ENCODE data around the gene METTL21C.

DNA sequence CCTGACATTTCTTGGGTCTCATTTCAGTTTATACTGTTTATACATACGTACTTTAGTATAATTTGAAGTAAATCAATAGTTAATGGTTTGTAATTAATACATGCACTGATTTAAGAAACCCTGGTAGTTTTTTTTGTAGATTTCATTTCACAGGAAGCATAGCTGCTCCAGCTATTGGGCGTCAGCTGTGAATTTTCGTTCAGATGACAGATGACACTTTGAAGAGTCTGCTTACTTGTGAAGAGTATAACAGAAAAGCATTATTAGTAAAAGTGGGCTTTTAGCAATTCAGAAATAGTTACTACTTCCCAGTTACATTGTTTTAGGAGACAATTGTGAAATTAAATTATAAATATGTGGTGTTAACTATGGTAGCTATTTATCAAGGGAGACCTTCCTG lies 44.4 kb downstream of the METTL21C start:
- TF ChIP-seq POLR2AphosphoS5 (IDR thresholded peaks at IDR 0.05; ENCODE audit: borderline replicate concordance, low read depth, low read length) = no peak
- no peak for TF ChIP-seq EZH2 (IDR thresholded peaks at IDR 0.05)
- no peak for TF ChIP-seq FOXP2 (optimal IDR thresholded peaks at IDR 0.05; ENCODE audit: control extremely low read depth, extremely low read length, insufficient read depth)

Data from SK-N-MC (cell line).